IMR-90 (cell line): ENCODE results near the gene GMEB1. TPM values are rescaled to one million over a fixed set of nuclear protein-coding genes. Genes with fewer than 3 reads are reported as not detected.

Experiments used
- ATAC-seq: fragments of 200-7000 bp; cut with Tn5 transposase; 2 replicates; pipeline ENCODE4 v1.9.1; 2020; ENCODE audit warnings: low read depth, mild to moderate bottlenecking, moderate library complexity
- BruUV-seq: library from RNA; stranded (reverse); fragments of 400-500 nt; replicated peaks from 2 replicates; lab custom pipeline; 2021; lab: Mats Ljungman, UMichigan
- CTCF ChIA-PET: fragments of 300-600 bp; formaldehyde crosslinking; extraction: SDS; loops from one replicate; lab custom pipeline; 2021; ENCODE audit warnings: antibody characterized with exemption; lab: Yijun Ruan, JAX
- POLR2A ChIA-PET: fragments of 300-600 bp; sonication (Branson Sonifier 250); formaldehyde crosslinking; loops from one replicate; lab custom pipeline; 2022; ENCODE audit warnings: antibody characterized with exemption; ENCODE audit not compliant: unreplicated experiment; lab: Charles Lee
- DNase-seq: peaks from one replicate; pipeline ENCODE4 v3.0.0; 2013
- H2AFZ ChIP-seq: replicated peaks from 2 replicates; pipeline ENCODE3; 2013; ENCODE audit warnings: low read length, mild to moderate bottlenecking; ENCODE audit not compliant: poor library complexity
- H2AK5ac ChIP-seq: 2 replicates; pipeline ENCODE4 v1.6.1; 2013; ENCODE audit warnings: low read depth, low read length, inconsistent platforms
- H2AK9ac ChIP-seq: replicated peaks from 2 replicates; pipeline ENCODE3; 2013; ENCODE audit warnings: mild to moderate bottlenecking, low read depth, low read length, moderate library complexity; ENCODE audit not compliant: poor library complexity
- H2BK120ac ChIP-seq: 2 replicates; pipeline ENCODE4 v1.6.1; 2013; ENCODE audit warnings: low read depth, low read length, inconsistent platforms
- H2BK15ac ChIP-seq: 3 replicates; pipeline ENCODE4 v1.6.1; 2013; ENCODE audit warnings: low read depth, low read length, inconsistent platforms
- H2BK20ac ChIP-seq: 2 replicates; pipeline ENCODE4 v1.6.1; 2013; ENCODE audit warnings: low read depth, mild to moderate bottlenecking, inconsistent platforms, low read length, moderate library complexity
- H2BK5ac ChIP-seq: 2 replicates; pipeline ENCODE4 v1.6.1; 2013; ENCODE audit warnings: mild to moderate bottlenecking, low read depth, low read length, inconsistent platforms; ENCODE audit not compliant: poor library complexity, severe bottlenecking
- H3K14ac ChIP-seq: replicated peaks from 2 replicates; pipeline ENCODE4 v1.6.1; 2013; ENCODE audit warnings: low read depth, low read length, inconsistent platforms
- H3K18ac ChIP-seq: 2 replicates; pipeline ENCODE4 v1.6.1; 2013; ENCODE audit warnings: low read depth, low read length, control low read depth
- H3K23ac ChIP-seq: 2 replicates; pipeline ENCODE4 v1.6.1; 2013; ENCODE audit warnings: low read depth, low read length, inconsistent platforms
- H3K27ac ChIP-seq: 2 replicates; pipeline ENCODE4 v1.5.1; 2013; ENCODE audit warnings: mild to moderate bottlenecking, control low read depth, low read length; ENCODE audit not compliant: insufficient read depth
- H3K27me3 ChIP-seq: 2 replicates; pipeline ENCODE4 v1.6.1; 2013; ENCODE audit warnings: low read length; ENCODE audit not compliant: control insufficient read depth, insufficient read depth
- H3K36me3 ChIP-seq: 2 replicates; pipeline ENCODE4 v1.6.1; 2013; ENCODE audit warnings: low read length, mixed read lengths; ENCODE audit not compliant: control insufficient read depth, insufficient read depth
- H3K4ac ChIP-seq: 2 replicates; pipeline ENCODE4 v1.6.1; 2013; ENCODE audit warnings: low read depth, low read length, inconsistent platforms
- H3K4me1 ChIP-seq: 2 replicates; pipeline ENCODE4 v1.6.1; 2013; ENCODE audit warnings: low read length, mixed read lengths; ENCODE audit not compliant: control insufficient read depth, insufficient read depth
- H3K4me2 ChIP-seq: 2 replicates; pipeline ENCODE4 v1.6.1; 2013; ENCODE audit warnings: low read depth, mild to moderate bottlenecking, control low read depth, low read length, moderate library complexity
- H3K4me3 ChIP-seq: 2 replicates; pipeline ENCODE4 v1.5.1; 2013; ENCODE audit warnings: low read depth, mild to moderate bottlenecking, control low read depth, low read length, moderate library complexity; ENCODE audit not compliant: insufficient read depth
- H3K56ac ChIP-seq: 2 replicates; pipeline ENCODE4 v1.6.1; 2013; ENCODE audit warnings: low read length, inconsistent platforms; ENCODE audit not compliant: insufficient read depth; ENCODE audit errors: extremely low read depth
- H3K79me1 ChIP-seq, 2 experiments: 2 replicates each; pipeline ENCODE4 v1.6.1; 2013; ENCODE audit warnings: low read length in 2 of 2, inconsistent platforms in 1 of 2, low read depth in 1 of 2
- H3K9ac ChIP-seq: 2 replicates; pipeline ENCODE4 v1.6.1; 2013; ENCODE audit warnings: low read depth, low read length, control low read depth
- H3K9me1 ChIP-seq: 2 replicates; pipeline ENCODE4 v1.6.1; 2013; ENCODE audit warnings: low read length, inconsistent platforms; ENCODE audit not compliant: insufficient read depth
- H3K9me3 ChIP-seq: 2 replicates; pipeline ENCODE4 v1.6.1; 2013; ENCODE audit warnings: low read length; ENCODE audit not compliant: control insufficient read depth, insufficient read depth
- H4K20me1 ChIP-seq: 2 replicates; pipeline ENCODE4 v1.6.1; 2013; ENCODE audit warnings: low read length, inconsistent platforms; ENCODE audit not compliant: insufficient read depth
- H4K5ac ChIP-seq: 2 replicates; pipeline ENCODE4 v1.6.1; 2013; ENCODE audit warnings: mild to moderate bottlenecking, low read depth, low read length, control low read depth
- H4K8ac ChIP-seq, 2 experiments: 2 replicates each; pipeline ENCODE4 v1.6.1; 2013; ENCODE audit warnings: low read depth in 2 of 2, low read length in 2 of 2, control low read depth in 1 of 2, inconsistent platforms in 1 of 2
- H4K91ac ChIP-seq: 2 replicates; pipeline ENCODE4 v1.6.1; 2013; ENCODE audit warnings: low read depth, low read length, inconsistent platforms; ENCODE audit not compliant: insufficient read depth
- BHLHE40 ChIP-seq: fragments of 150-350 bp; IDR thresholded peaks from 2 replicates; pipeline ENCODE4 v1.6.1; 2016; ENCODE audit warnings: mild to moderate bottlenecking, low read depth, low read length
- MXI1 ChIP-seq: IDR thresholded peaks from 2 replicates; pipeline ENCODE4 v1.6.1; 2012; ENCODE audit warnings: low read depth, mild to moderate bottlenecking, low read length, moderate library complexity, borderline replicate concordance
- NFE2L2 ChIP-seq: fragments of 150-350 bp; IDR thresholded peaks from 2 replicates; pipeline ENCODE4 v1.6.1; 2016; ENCODE audit warnings: low read depth, mild to moderate bottlenecking, low read length
- POLR2A ChIP-seq: IDR thresholded peaks from 2 replicates; pipeline ENCODE4 v1.6.1; 2012; ENCODE audit warnings: mild to moderate bottlenecking, low read depth, low read length
- RCOR1 ChIP-seq: IDR thresholded peaks from 2 replicates; pipeline ENCODE4 v1.6.1; 2012; ENCODE audit warnings: mild to moderate bottlenecking, low read length, improper control_type of control experiment; ENCODE audit not compliant: insufficient replicate concordance
- SMC3 ChIP-seq: fragments of 150-350 bp; IDR thresholded peaks from 2 replicates; pipeline ENCODE4 v1.6.1; 2016; ENCODE audit warnings: low read depth, mild to moderate bottlenecking, antibody characterized with exemption, low read length, moderate library complexity
- WGBS, 2 experiments: methylation state at CpG; one replicate each; pipeline versions ENCODE4 v1.1.5 to v1.1.7; 2013; ENCODE audit warnings: missing lambda C conversion rate in 2 of 2; ENCODE audit not compliant: insufficient read length in 1 of 2; ENCODE audit errors: extremely low coverage in 2 of 2; 5-methylcytosine and 5-hydroxymethylcytosine counted together
- dilution Hi-C: fragments of 300-500 bp; cut with HindIII; formaldehyde crosslinking; loops from one replicate; pipeline ENCODE4 v1.14.3; 2018; ENCODE audit warnings: low sequenced_read_pairs; ENCODE audit not compliant: unreplicated experiment
- in situ Hi-C: fragments of 300-500 bp; cut with MboI; formaldehyde crosslinking; loops from 3 replicates; pipeline ENCODE4 v1.14.3; 2019; ENCODE audit warnings: low sequenced_read_pairs, inconsistent platforms, mixed read lengths
- intact Hi-C: fragments of 100-400 bp; cut with micrococcal nuclease; formaldehyde crosslinking; loops from 2 replicates; pipeline ENCODE4 v1.10.0; 2022
- polyA plus RNA-seq, 3 experiments: library from polyadenylated mRNA; depleted of rRNA; stranded (reverse); fragments of >200 nt; gene quantifications; 2 replicates each; pipeline ENCODE4 v1.2.3, GENCODE V29; 2012; ENCODE audit warnings: low replicate concordance in 1 of 3
- total RNA-seq: library from RNA; depleted of rRNA; stranded (reverse); fragments of >200 nt; gene quantifications from 2 replicates; pipeline ENCODE4 v1.2.3, GENCODE V29; 2012
- TF ChIP-seq, protein P1 (sequence below): fragments of 150-350 bp; IDR thresholded peaks from 2 replicates; pipeline ENCODE4 v1.6.1; 2016; ENCODE audit warnings: low read depth, mild to moderate bottlenecking, low read length, moderate library complexity, borderline replicate concordance

The GMEB1 gene
- total and polyA plus RNA-seq, 2 of the 4 experiments (the other 2 are of a cell fraction): 7.1 to 7.9 TPM

DNA sequence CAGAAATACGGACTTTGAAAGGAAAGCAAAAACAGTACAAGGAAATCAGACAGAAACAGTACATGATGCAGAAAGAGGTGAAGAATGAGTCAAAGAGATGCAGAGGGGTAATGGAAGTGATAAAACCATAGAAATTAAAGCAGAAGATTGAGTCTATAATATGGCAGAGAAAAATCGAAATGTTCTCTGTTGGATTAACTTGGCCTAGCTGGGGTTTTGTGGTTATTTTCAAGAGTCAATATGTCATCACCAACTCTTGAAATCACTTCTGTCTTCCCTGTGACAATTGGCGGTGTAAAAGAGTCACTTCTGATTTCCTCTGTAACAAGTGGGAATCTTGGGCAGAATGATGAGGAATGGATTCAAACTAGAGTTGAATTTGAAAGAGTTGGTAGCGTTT, 75.6 kb downstream of the GMEB1 start:
- H3K27ac ChIP-seq: no peak overlapping the region
- no peak overlapping the region for H3K18ac ChIP-seq
- no peak overlapping the region for H2BK120ac ChIP-seq
- intact Hi-C loops (no loop called here), in situ Hi-C loops (no loop called here), dilution Hi-C loops (no loop called here)
- peaks cover 92% of the 10 kb centered on the region for H4K20me1 ChIP-seq
- no peak overlapping the region for H2BK15ac ChIP-seq
- H3K4me3 ChIP-seq: no peak overlapping the region
- no peak overlapping the region for H3K14ac ChIP-seq
- no peak overlapping the region for H3K9ac ChIP-seq
- peaks cover 5 to 48% of the 10 kb centered on the region in 2 experiments; a peak in 3 of 4 replicates for H3K79me1 ChIP-seq
- no peak overlapping the region for H4K91ac ChIP-seq
- H3K9me3 ChIP-seq: no peaks in the 10 kb centered on the region
- CTCF ChIA-PET: no interaction called here
- no TSS peak for BruUV-seq
- H3K4me1 ChIP-seq: peaks cover 2% of the 10 kb centered on the region; the same call in 1 of the 2 replicates
- no peak overlapping the region for H2AK5ac ChIP-seq
- no peak overlapping the region for H2BK5ac ChIP-seq
- H2AK9ac ChIP-seq: no peak overlapping the region
- DNase-seq: no peak
- no peak overlapping the region for H3K4me2 ChIP-seq
- no peak overlapping the region for H4K5ac ChIP-seq
- no peak overlapping the region for H3K56ac ChIP-seq
- no peak overlapping the region for H3K23ac ChIP-seq
- no peak for ATAC-seq
- peaks cover 48% of the 10 kb centered on the region for H3K36me3 ChIP-seq
- no peak overlapping the region for H2BK20ac ChIP-seq
- no peak overlapping the region for H3K4ac ChIP-seq
- peaks cover 20% of the 10 kb centered on the region for H3K9me1 ChIP-seq
- TF ChIP-seq NFE2L2 (no peak), MXI1 (no peak), SMC3 (no peak), RCOR1 (no peak), BHLHE40 (no peak), POLR2A (no peak)
- TF ChIP-seq, protein P1, sequence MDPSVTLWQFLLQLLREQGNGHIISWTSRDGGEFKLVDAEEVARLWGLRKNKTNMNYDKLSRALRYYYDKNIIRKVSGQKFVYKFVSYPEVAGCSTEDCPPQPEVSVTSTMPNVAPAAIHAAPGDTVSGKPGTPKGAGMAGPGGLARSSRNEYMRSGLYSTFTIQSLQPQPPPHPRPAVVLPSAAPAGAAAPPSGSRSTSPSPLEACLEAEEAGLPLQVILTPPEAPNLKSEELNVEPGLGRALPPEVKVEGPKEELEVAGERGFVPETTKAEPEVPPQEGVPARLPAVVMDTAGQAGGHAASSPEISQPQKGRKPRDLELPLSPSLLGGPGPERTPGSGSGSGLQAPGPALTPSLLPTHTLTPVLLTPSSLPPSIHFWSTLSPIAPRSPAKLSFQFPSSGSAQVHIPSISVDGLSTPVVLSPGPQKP: no peak
- no peaks in the 10 kb centered on the region for H3K27me3 ChIP-seq
- no peak overlapping the region for H4K8ac ChIP-seq
- H2AFZ ChIP-seq: no peak overlapping the region
- 92% methylated on average over 2 of the region's 4 CpGs; no CpG with 5 or more reads in 1 of the 2 experiments for WGBS, 2 experiments
- POLR2A ChIA-PET: no interaction called here
